Measurements from ENCODE around the gene PRAMEF8. TPM values are rescaled to one million over a fixed set of nuclear protein-coding genes. Genes with fewer than 3 reads are reported as not detected.
"Not testable (repeated sequence)": the region's sequence is repeated elsewhere in the genome, so short reads cannot be mapped to it uniquely, and the experiment has no call there.

Gene PRAMEF8
- polyA plus RNA-seq, 4 donors: not detected

DNA sequence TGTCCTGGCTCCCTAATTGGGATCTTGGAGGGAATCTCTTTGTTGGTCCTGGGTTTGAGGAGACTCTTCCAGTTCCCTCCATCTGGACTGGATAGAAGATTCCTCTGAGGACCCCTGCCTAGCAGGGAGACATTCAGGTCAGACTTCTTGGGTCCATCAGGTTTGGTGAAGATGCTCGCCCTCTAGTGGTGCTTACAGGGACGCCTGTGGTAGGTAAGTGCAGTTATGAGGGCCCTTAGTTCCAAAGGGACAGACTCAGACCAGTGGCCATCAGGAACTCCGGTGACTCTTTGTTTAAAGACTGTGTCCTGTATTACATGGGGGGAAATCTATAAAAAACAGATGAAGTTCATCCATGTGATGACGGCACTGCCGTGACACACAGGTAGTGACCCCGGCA, 7.9 kb downstream of the PRAMEF8 start:
- not testable (repeated sequence) for H3K4me3 ChIP-seq (ENCODE audit: low read depth in 1 of 3, low read length in 3 of 3); H3K9me3 ChIP-seq (ENCODE audit: control insufficient read depth in 2 of 2, insufficient read depth in 1 of 2, low read depth in 1 of 2, low read length in 1 of 2); DNase-seq; FAIRE-seq; H3K27me3 ChIP-seq (ENCODE audit: control insufficient read depth in 3 of 3, insufficient read depth in 3 of 3, low read length in 3 of 3); H3K27ac ChIP-seq (ENCODE audit: low read depth in 1 of 3, low read length in 2 of 3); H3K4me1 ChIP-seq (ENCODE audit: control insufficient read depth in 3 of 3, insufficient read depth in 2 of 3, low read depth in 1 of 3, low read length in 2 of 3); H3K36me3 ChIP-seq (ENCODE audit: control insufficient read depth in 3 of 3, insufficient read depth in 2 of 3, low read depth in 1 of 3, low read length in 3 of 3)
- WGBS, 3 donors: 30 to 60% (median 31%) methylated on average over 4 to 5 of the region's 6 CpGs

DNA sequence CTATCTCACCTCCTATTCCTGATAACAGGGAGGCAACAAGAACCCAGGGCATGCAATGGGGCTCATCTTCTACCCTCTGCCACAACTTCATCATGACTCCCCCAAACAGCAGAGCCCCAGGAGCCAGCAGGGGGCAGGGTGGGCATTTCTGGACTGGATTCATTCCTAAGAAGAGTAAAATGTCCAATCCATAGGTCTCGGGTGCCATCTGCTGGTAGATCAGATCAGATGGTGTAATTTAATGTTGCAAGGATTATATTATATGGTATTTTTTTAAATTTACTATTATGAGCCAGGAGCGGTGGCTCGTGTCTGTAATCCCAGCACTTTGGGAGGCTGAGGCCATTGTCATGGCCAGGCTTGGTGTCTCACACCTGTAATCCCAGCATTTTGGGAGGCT, 19.8 kb downstream of the PRAMEF8 start:
- not testable (repeated sequence) for DNase-seq; H3K9me3 ChIP-seq (ENCODE audit: control insufficient read depth in 2 of 2, insufficient read depth in 1 of 2, low read depth in 1 of 2, low read length in 1 of 2); H3K27ac ChIP-seq (ENCODE audit: low read depth in 1 of 3, low read length in 2 of 3); H3K4me1 ChIP-seq (ENCODE audit: control insufficient read depth in 3 of 3, insufficient read depth in 2 of 3, low read depth in 1 of 3, low read length in 2 of 3); H3K4me3 ChIP-seq (ENCODE audit: low read depth in 1 of 3, low read length in 3 of 3); FAIRE-seq; H3K36me3 ChIP-seq (ENCODE audit: control insufficient read depth in 3 of 3, insufficient read depth in 2 of 3, low read depth in 1 of 3, low read length in 3 of 3); H3K27me3 ChIP-seq (ENCODE audit: control insufficient read depth in 3 of 3, insufficient read depth in 3 of 3, low read length in 3 of 3)
- 6 to 31% (median 14%) methylated on average over 2 of the region's 3 CpGs for WGBS, 3 donors

DNA sequence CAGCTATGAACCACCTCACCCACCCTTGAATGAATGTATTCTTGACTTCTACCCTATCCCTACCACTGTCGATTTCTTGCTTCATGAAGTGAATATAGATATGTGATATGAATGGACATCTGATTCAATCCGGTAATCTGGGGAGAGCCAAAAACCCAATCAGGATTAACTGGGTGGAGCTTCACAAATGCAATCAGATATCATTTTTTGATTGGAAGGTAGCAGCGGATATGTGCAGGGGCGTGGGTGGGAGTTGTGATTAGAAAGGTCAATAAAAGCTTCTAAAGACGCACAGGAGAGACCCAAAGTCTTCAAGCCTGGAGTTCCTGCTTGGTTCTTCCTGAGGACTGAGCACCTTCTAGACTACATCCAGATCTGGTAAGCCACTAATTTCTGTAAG, 31.0 kb downstream of the PRAMEF8 start, which contains the start of gene PRAMEF5:
Gene PRAMEF5, plus strand, starts transcription at position 301 of the 400 bp plus-strand sequence. CDS start 5,071 bp downstream, outside the sequence.
- not testable (repeated sequence) for H3K36me3 ChIP-seq (ENCODE audit: control insufficient read depth in 3 of 3, insufficient read depth in 2 of 3, low read depth in 1 of 3, low read length in 3 of 3); DNase-seq; H3K27ac ChIP-seq (ENCODE audit: low read depth in 1 of 3, low read length in 2 of 3); H3K9me3 ChIP-seq (ENCODE audit: control insufficient read depth in 2 of 2, insufficient read depth in 1 of 2, low read depth in 1 of 2, low read length in 1 of 2); FAIRE-seq; H3K27me3 ChIP-seq (ENCODE audit: control insufficient read depth in 3 of 3, insufficient read depth in 3 of 3, low read length in 3 of 3); H3K4me3 ChIP-seq (ENCODE audit: low read depth in 1 of 3, low read length in 3 of 3); H3K4me1 ChIP-seq (ENCODE audit: control insufficient read depth in 3 of 3, insufficient read depth in 2 of 3, low read depth in 1 of 3, low read length in 2 of 3)
- 90 to 100% (median 98%) methylated on average over 1 to 2 of the region's 5 CpGs for WGBS, 3 donors

DNA sequence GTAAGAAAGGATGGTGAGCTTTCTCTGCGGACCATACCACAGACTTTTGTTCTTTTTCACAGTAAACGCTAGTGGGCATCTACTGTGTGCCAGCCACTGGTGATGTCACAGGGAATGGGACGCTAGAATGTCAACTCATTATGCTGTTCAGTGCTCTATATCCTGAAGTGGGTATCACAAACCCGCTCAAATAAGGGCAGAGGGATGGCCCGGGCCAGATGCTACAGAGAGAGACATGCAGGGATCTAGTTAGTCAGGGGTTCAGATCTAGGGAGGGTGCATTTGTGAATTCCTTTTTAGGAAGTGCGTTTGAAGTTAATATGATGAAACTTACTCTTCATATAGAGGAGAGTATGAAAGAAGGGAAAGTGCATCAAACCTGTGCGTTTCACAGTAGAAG, 37.8 kb downstream of the PRAMEF8 start:
- WGBS, 3 donors: 78 to 85% (median 83%) methylated on average over 6 of the region's 7 CpGs

DNA sequence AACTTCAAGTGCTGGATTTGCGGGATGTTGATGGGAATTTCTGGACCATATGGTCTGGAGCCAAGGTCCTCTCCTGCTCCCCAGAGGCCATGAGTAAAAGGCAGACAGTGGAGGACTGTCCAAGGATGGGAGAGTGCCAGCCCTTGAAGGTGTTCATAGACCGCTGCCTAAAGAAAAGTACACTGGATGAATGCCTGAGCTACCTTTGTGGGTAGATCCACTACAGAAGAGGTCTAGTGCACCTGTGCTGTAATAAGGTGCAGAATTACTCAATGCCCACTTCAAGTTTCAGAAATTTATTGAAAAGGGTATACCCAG, 38.4 kb downstream of the PRAMEF8 start:
- DNase-seq; H3K9me3 ChIP-seq (ENCODE audit: control insufficient read depth in 2 of 2, insufficient read depth in 1 of 2, low read depth in 1 of 2, low read length in 1 of 2); H3K27me3 ChIP-seq (ENCODE audit: control insufficient read depth in 3 of 3, insufficient read depth in 3 of 3, low read length in 3 of 3); H3K36me3 ChIP-seq (ENCODE audit: control insufficient read depth in 3 of 3, insufficient read depth in 2 of 3, low read depth in 1 of 3, low read length in 3 of 3); H3K4me1 ChIP-seq (ENCODE audit: control insufficient read depth in 3 of 3, insufficient read depth in 2 of 3, low read depth in 1 of 3, low read length in 2 of 3); H3K27ac ChIP-seq (ENCODE audit: low read depth in 1 of 3, low read length in 2 of 3); FAIRE-seq; H3K4me3 ChIP-seq (ENCODE audit: low read depth in 1 of 3, low read length in 3 of 3): not testable (repeated sequence)
- WGBS, 3 donors: 66 to 81% (median 81%) methylated on average over 2 of the region's 2 CpGs

More for the DNA sequence above, 37.8 kb downstream of the PRAMEF8 start:
- FAIRE-seq; H3K4me3 ChIP-seq (ENCODE audit: low read depth in 1 of 3, low read length in 3 of 3); H3K27me3 ChIP-seq (ENCODE audit: control insufficient read depth in 3 of 3, insufficient read depth in 3 of 3, low read length in 3 of 3); H3K27ac ChIP-seq (ENCODE audit: low read depth in 1 of 3, low read length in 2 of 3); H3K9me3 ChIP-seq (ENCODE audit: control insufficient read depth in 2 of 2, insufficient read depth in 1 of 2, low read depth in 1 of 2, low read length in 1 of 2); H3K36me3 ChIP-seq (ENCODE audit: control insufficient read depth in 3 of 3, insufficient read depth in 2 of 3, low read depth in 1 of 3, low read length in 3 of 3); H3K4me1 ChIP-seq (ENCODE audit: control insufficient read depth in 3 of 3, insufficient read depth in 2 of 3, low read depth in 1 of 3, low read length in 2 of 3); DNase-seq: not testable (repeated sequence)

DNA sequence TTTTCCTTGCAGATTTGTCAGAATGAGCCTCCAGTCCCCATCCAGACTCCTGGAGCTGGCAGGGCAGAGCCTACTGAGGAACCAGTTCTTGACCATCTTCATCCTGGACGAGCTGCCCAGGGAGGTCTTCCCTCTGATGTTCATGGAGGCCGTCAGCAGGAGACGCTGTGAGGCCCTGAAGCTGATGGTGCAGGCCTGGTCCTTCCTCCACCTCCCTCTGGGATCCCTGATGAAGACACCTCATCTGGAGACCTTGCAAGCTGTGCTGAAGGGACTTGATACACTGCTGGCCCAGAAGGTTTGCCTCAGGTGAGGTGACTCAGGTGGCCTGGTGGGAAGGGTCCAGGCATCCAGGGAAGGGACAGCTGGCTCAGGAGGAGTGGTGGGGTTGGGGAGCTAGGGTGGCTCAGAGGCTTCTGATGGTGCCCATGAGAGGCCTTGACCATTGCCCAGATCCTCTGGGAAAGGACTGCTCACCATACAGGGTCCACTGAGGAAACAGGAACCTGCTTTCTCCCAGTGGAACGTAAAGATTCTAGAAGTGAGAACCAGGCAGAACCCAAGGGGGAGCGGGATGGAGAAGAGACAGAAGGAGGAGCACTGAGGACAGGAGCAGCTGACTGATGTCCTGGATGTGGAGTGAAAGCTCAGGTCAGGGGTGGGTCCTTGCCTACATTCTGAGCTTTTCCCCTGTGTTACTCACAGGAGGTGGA, 38.9 kb downstream of the PRAMEF8 start:
- not testable (repeated sequence) for DNase-seq; H3K4me1 ChIP-seq (ENCODE audit: control insufficient read depth in 3 of 3, insufficient read depth in 2 of 3, low read depth in 1 of 3, low read length in 2 of 3); H3K4me3 ChIP-seq (ENCODE audit: low read depth in 1 of 3, low read length in 3 of 3); H3K9me3 ChIP-seq (ENCODE audit: control insufficient read depth in 2 of 2, insufficient read depth in 1 of 2, low read depth in 1 of 2, low read length in 1 of 2); H3K27ac ChIP-seq (ENCODE audit: low read depth in 1 of 3, low read length in 2 of 3); FAIRE-seq; H3K27me3 ChIP-seq (ENCODE audit: control insufficient read depth in 3 of 3, insufficient read depth in 3 of 3, low read length in 3 of 3); H3K36me3 ChIP-seq (ENCODE audit: control insufficient read depth in 3 of 3, insufficient read depth in 2 of 3, low read depth in 1 of 3, low read length in 3 of 3)
- 68 to 72% (median 70%) methylated on average over 5 of the region's 5 CpGs for WGBS, 3 donors

DNA sequence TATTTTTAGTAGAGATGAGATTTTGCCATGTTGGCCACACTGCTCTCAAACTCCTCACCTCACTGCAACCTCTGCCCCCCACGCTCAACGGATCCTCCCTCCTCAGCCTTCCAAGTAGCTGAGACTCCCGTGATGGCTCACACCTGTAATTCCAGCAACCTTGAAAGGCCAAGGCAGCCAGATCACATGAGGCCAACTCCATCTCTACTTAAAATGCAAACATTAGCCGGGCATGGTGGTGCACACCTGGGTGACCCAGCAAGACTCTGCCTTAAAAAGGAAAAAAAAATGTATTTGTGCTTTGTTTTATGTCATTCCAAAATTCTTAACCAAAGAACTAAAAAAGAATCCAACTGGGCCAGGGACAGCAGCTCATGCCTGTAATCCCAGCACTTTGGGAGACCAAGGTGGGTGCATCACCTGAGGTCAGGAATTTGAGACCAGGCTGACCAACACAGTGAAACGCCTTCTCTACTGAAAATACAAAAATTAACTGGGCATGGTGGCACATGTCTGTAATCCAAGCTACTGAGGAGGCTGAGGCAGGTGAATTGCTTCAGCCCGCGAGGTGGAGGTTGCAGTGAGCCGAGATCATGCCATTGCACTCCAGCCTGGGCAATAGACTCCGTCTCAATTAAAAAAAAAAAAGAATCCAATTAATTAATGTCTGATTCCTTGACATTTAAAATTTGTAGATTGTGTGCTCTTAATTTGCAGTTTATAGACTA, 41.2 kb downstream of the PRAMEF8 start:
- not testable (repeated sequence) for H3K4me1 ChIP-seq (ENCODE audit: control insufficient read depth in 3 of 3, insufficient read depth in 2 of 3, low read depth in 1 of 3, low read length in 2 of 3); H3K4me3 ChIP-seq (ENCODE audit: low read depth in 1 of 3, low read length in 3 of 3); H3K36me3 ChIP-seq (ENCODE audit: control insufficient read depth in 3 of 3, insufficient read depth in 2 of 3, low read depth in 1 of 3, low read length in 3 of 3); H3K27ac ChIP-seq (ENCODE audit: low read depth in 1 of 3, low read length in 2 of 3); H3K9me3 ChIP-seq (ENCODE audit: control insufficient read depth in 2 of 2, insufficient read depth in 1 of 2, low read depth in 1 of 2, low read length in 1 of 2); FAIRE-seq; H3K27me3 ChIP-seq (ENCODE audit: control insufficient read depth in 3 of 3, insufficient read depth in 3 of 3, low read length in 3 of 3); DNase-seq
- 83 to 84% (median 84%) methylated on average over 9 of the region's 9 CpGs for WGBS, 3 donors

DNA sequence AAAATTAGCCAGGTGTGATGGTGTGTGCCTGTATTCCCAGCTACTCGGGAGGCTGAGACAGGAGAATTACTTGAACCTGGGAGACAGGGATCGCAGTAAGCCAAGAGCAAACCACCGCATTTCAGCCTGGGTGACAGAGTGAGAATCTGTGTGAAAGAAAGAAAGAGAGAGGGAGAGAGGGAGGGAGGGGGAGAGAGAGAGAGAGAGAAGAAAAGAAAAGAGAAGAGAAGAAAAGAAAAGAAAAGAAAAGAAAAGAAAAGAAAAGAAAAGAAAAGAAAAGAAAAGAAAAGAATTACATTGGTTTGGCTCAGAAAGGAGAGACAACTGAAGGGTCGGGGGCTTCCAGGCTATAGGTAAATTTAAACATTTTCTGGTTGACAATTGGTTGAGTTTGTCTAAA, 45.3 kb downstream of the PRAMEF8 start:
- not testable (repeated sequence) for FAIRE-seq; H3K27me3 ChIP-seq (ENCODE audit: control insufficient read depth in 3 of 3, insufficient read depth in 3 of 3, low read length in 3 of 3); DNase-seq; H3K36me3 ChIP-seq (ENCODE audit: control insufficient read depth in 3 of 3, insufficient read depth in 2 of 3, low read depth in 1 of 3, low read length in 3 of 3); H3K4me3 ChIP-seq (ENCODE audit: low read depth in 1 of 3, low read length in 3 of 3); H3K9me3 ChIP-seq (ENCODE audit: control insufficient read depth in 2 of 2, insufficient read depth in 1 of 2, low read depth in 1 of 2, low read length in 1 of 2); H3K27ac ChIP-seq (ENCODE audit: low read depth in 1 of 3, low read length in 2 of 3); H3K4me1 ChIP-seq (ENCODE audit: control insufficient read depth in 3 of 3, insufficient read depth in 2 of 3, low read depth in 1 of 3, low read length in 2 of 3)
- WGBS, 3 donors: 85 to 88% (median 87%) methylated on average over 4 of the region's 4 CpGs

Measured in small intestine (tissue), 7 donors.